K562 (cell line): Measurements from ENCODE around the gene CAPZB. TPM values are rescaled to one million over a fixed set of nuclear protein-coding genes. Genes with fewer than 3 reads are reported as not detected.

ENCODE experiments used
- DMBX1 ChIP-seq: fragments of 250-450 bp; sonication (Bioruptor Pico); IDR thresholded peaks from 2 replicates; pipeline ENCODE4 v1.8.0; 2022; ENCODE audit warnings: inconsistent platforms, mild to moderate bottlenecking, moderate library complexity, borderline replicate concordance
- E2F5 ChIP-seq: sonication (generic); formaldehyde crosslinking; IDR thresholded peaks from 2 replicates; pipeline ENCODE4 v1.8.0; 2022; ENCODE audit warnings: mild to moderate bottlenecking, missing genetic modification reagents
- ETV6 ChIP-seq, 3 experiments: fragments of 150-350 bp in 1 of 3; sonication (generic) in 1 of 3; formaldehyde crosslinking in 1 of 3; IDR thresholded peaks; 2 replicates each; pipeline versions ENCODE4 v1.6.1 to v1.8.0; 2014 to 2022; ENCODE audit warnings: borderline replicate concordance in 2 of 3, low read depth in 2 of 3, antibody characterized with exemption in 1 of 3, low read length in 1 of 3, mild to moderate bottlenecking in 1 of 3, missing genetic modification reagents in 1 of 3
- FOXJ3 ChIP-seq: sonication (generic); formaldehyde crosslinking; IDR thresholded peaks from 2 replicates; pipeline ENCODE4 v1.4.0; 2020; ENCODE audit warnings: mild to moderate bottlenecking, missing genetic modification reagents
- HDAC6 ChIP-seq: IDR thresholded peaks from 2 replicates; pipeline ENCODE4 v1.6.1; 2012; ENCODE audit warnings: low read depth, mild to moderate bottlenecking, control low read depth, inconsistent platforms, low read length, moderate library complexity
- HMG20A ChIP-seq: fragments of 450-650 bp; formaldehyde crosslinking; conservative IDR thresholded peaks from 2 replicates; pipeline ENCODE4 v1.4.0; 2020; ENCODE audit warnings: mild to moderate bottlenecking, mixed read lengths
- ID3 ChIP-seq, 2 experiments: fragments of 250-450 bp in 1 of 2; fragments of 450-650 bp in 1 of 2; sonication (Bioruptor Pico) in 1 of 2; IDR thresholded peaks; 2 replicates each; pipeline versions ENCODE4 v1.6.1 to v1.8.0; 2016 to 2021; ENCODE audit warnings: mild to moderate bottlenecking in 2 of 2, moderate library complexity in 2 of 2, missing compliant biosample characterization in 1 of 2, missing genetic modification characterization in 1 of 2
- KAT2B ChIP-seq: IDR thresholded peaks from one replicate; pipeline ENCODE4 v1.6.1; 2012; ENCODE audit warnings: low read depth, mild to moderate bottlenecking, control low read depth, inconsistent platforms, low read length, moderate library complexity
- KLF16 ChIP-seq: IDR thresholded peaks from 2 replicates; pipeline ENCODE4 v1.6.1; 2016; ENCODE audit warnings: antibody characterized with exemption
- NFIC ChIP-seq: fragments of 450-650 bp; IDR thresholded peaks from 2 replicates; pipeline ENCODE4 v1.6.1; 2017; ENCODE audit warnings: mild to moderate bottlenecking, inconsistent platforms
- NFXL1 ChIP-seq: fragments of 450-650 bp; formaldehyde crosslinking; IDR thresholded peaks from 2 replicates; pipeline ENCODE4 v1.4.0; 2021; ENCODE audit warnings: mild to moderate bottlenecking
- NFYB ChIP-seq: IDR thresholded peaks from 2 replicates; pipeline ENCODE4 v1.6.1; 2011; ENCODE audit warnings: mild to moderate bottlenecking, moderate library complexity; ENCODE audit not compliant: insufficient read length; ENCODE audit errors: extremely low read depth
- PCBP1 ChIP-seq: fragments of 200-400 bp; formaldehyde crosslinking; IDR thresholded peaks from 2 replicates; pipeline ENCODE4 v1.6.1; 2018; ENCODE audit warnings: mild to moderate bottlenecking, low read depth, low read length; ENCODE audit not compliant: poor library complexity, severe bottlenecking
- PHTF2 ChIP-seq: fragments of 250-450 bp; sonication (Bioruptor Pico); IDR thresholded peaks from 2 replicates; pipeline ENCODE4 v1.5.0; 2021; ENCODE audit warnings: mild to moderate bottlenecking
- TAL1 ChIP-seq: fragments of 450-650 bp; IDR thresholded peaks from 2 replicates; pipeline ENCODE4 v1.6.1; 2016; ENCODE audit warnings: mild to moderate bottlenecking
- TCF7L2 ChIP-seq: fragments of 150-350 bp; IDR thresholded peaks from 2 replicates; pipeline ENCODE4 v1.6.1; 2016; ENCODE audit warnings: low read depth, mild to moderate bottlenecking, low read length, moderate library complexity
- TEAD1 ChIP-seq, 2 experiments: fragments of 450-650 bp in 1 of 2; sonication (generic) in 1 of 2; formaldehyde crosslinking; IDR thresholded peaks; 2 replicates each; pipeline versions ENCODE4 v1.4.0 to v1.8.0; 2020 to 2022; ENCODE audit warnings: mild to moderate bottlenecking in 2 of 2, missing genetic modification reagents in 1 of 2
- ZKSCAN8 ChIP-seq: fragments of 200-800 bp; sonication (Bioruptor generic); IDR thresholded peaks from 2 replicates; pipeline ENCODE4 v1.6.1; 2016; ENCODE audit warnings: missing genetic modification characterization, missing compliant biosample characterization
- ZNF140 ChIP-seq: fragments of 250-450 bp; sonication (Bioruptor Pico); IDR thresholded peaks from 2 replicates; pipeline ENCODE4 v1.8.0; 2021; ENCODE audit warnings: moderate library complexity, mild to moderate bottlenecking, inconsistent platforms
- ZNF655 ChIP-seq: fragments of 250-450 bp; sonication (Bioruptor Pico); IDR thresholded peaks from 2 replicates; pipeline ENCODE4 v1.5.0; 2021
- ZNF699 ChIP-seq: fragments of 250-450 bp; sonication (Bioruptor Pico); IDR thresholded peaks from 2 replicates; pipeline ENCODE4 v1.8.0; 2021; ENCODE audit warnings: mild to moderate bottlenecking, moderate library complexity; ENCODE audit not compliant: insufficient replicate concordance
- polyA plus RNA-seq, 8 experiments: library from polyadenylated mRNA; depleted of rRNA in 4 of 8; stranded (reverse) in 5 of 8; unstranded in 3 of 8; fragments of >200 nt; fragmentation: Nextera tagmentation in 2 of 8; fragmentation: Illumina TruSeq in 1 of 8; extraction: Ambion mirVana in 2 of 8; extraction: Trizol in 1 of 8; gene quantifications; 2 replicates each; pipeline versions ENCODE4 v1.2.1 to v1.2.3, GENCODE V29; 2011 to 2014; ENCODE audit warnings: inconsistent platforms in 1 of 8, missing spikeins in 1 of 8
- total RNA-seq, 7 experiments: library from RNA; depleted of rRNA in 6 of 7; stranded (reverse); fragments of >200 nt in 6 of 7; fragmentation: Illumina TruSeq in 2 of 7; extraction: Trizol in 2 of 7; gene quantifications; 2 replicates each; pipeline versions ENCODE4 v1.2.1 to v1.2.3, GENCODE V29; 2011 to 2021; ENCODE audit warnings: low replicate concordance in 1 of 7
- TF ChIP-seq, protein P1 (sequence below): sonication (generic); formaldehyde crosslinking; IDR thresholded peaks from 2 replicates; pipeline ENCODE4 v1.8.0; 2022; ENCODE audit warnings: mild to moderate bottlenecking, missing genetic modification reagents, borderline replicate concordance

The CAPZB gene
- total and polyA plus RNA-seq, 9 of the 15 experiments (the other 6 are each of a cell fraction or from before 2014, with no cell fraction given): 57.6 to 297 (median 125) TPM

DNA sequence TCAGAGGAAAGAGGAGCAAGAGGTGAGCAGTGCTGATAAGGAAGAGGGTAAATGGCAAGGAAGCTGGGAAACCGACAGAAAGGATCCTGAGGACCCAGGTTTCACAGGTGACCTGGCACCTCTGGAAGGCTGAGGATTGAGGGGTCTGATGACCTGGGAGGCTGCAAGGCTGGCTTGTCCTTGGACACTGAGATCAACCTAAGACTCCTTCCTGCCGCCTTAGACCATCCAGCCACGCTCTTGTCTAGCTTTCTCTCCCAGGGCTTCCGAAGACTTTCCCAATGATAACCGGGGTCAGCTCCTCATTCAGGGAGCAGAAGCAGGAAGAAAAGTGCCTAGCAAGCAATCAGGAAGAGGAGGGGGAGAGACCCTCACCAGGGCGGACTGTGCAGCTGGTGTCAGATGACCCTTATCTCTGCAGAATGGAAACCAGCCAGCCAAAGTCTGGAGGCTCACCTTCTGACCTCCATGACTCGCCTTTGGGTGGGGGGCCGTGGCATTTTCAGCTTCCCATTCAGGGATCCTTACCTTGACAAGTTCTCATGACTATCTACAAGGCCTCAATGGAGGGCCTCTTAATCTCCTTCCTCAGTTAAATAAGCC is 77.7 kb downstream of the CAPZB start (continued):
- TF ChIP-seq, protein P1, sequence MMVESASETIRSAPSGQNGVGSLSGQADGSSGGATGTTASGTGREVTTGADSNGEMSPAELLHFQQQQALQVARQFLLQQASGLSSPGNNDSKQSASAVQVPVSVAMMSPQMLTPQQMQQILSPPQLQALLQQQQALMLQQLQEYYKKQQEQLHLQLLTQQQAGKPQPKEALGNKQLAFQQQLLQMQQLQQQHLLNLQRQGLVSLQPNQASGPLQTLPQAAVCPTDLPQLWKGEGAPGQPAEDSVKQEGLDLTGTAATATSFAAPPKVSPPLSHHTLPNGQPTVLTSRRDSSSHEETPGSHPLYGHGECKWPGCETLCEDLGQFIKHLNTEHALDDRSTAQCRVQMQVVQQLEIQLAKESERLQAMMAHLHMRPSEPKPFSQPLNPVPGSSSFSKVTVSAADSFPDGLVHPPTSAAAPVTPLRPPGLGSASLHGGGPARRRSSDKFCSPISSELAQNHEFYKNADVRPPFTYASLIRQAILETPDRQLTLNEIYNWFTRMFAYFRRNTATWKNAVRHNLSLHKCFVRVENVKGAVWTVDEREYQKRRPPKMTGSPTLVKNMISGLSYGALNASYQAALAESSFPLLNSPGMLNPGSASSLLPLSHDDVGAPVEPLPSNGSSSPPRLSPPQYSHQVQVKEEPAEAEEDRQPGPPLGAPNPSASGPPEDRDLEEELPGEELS: no peak
- TF ChIP-seq FOXJ3 (CRISPR knock-in tag) (no peak), ETV6 (IDR thresholded peaks at IDR 0.05; ENCODE audit: borderline replicate concordance in 1 of 2, low read depth in 2 of 2, low read length in 1 of 2) (no peak), ETV6 (CRISPR knock-in tag; IDR thresholded peaks at IDR 0.05; ENCODE audit: borderline replicate concordance) (no peak), KLF16 (peak; percentile 77; the same call in 1 of the 2 replicates), ZNF655 (CRISPR knock-in tag) (no peak), TCF7L2 (no peak), TEAD1 (CRISPR knock-in tag; IDR thresholded peaks at IDR 0.05) (no peak), ZKSCAN8 (CRISPR knock-in tag) (no peak), DMBX1 (peak; percentile 67; the same call in 1 of the 2 replicates), NFIC (peak; percentile 89), PHTF2 (CRISPR knock-in tag) (no peak), E2F5 (no peak), ZNF699 (CRISPR knock-in tag) (no peak), PCBP1 (no peak), ID3 (CRISPR knock-in tag; IDR thresholded peaks at IDR 0.05) (no peak), ID3 (tag; IDR thresholded peaks at IDR 0.05) (no peak), TAL1 (peak; percentile 89), KAT2B (no peak), NFXL1 (CRISPR knock-in tag) (no peak), HMG20A (CRISPR knock-in tag) (no peak), ZNF140 (CRISPR knock-in tag) (no peak), HDAC6 (no peak), NFYB (no peak)
